HG03139 (cell line): ENCODE measurements around the gene WBP11.

ENCODE experiments used
- ATAC-seq: cut with Tn5 transposase; IDR thresholded peaks from one replicate; pipeline ENCODE4 v1.9.1; 2021; ENCODE audit not compliant: unreplicated experiment

The WBP11 gene

GRCh38 chr12:14825256-14825655, 22.0 kb upstream of the WBP11 start:
- ATAC-seq = no peak

DNA sequence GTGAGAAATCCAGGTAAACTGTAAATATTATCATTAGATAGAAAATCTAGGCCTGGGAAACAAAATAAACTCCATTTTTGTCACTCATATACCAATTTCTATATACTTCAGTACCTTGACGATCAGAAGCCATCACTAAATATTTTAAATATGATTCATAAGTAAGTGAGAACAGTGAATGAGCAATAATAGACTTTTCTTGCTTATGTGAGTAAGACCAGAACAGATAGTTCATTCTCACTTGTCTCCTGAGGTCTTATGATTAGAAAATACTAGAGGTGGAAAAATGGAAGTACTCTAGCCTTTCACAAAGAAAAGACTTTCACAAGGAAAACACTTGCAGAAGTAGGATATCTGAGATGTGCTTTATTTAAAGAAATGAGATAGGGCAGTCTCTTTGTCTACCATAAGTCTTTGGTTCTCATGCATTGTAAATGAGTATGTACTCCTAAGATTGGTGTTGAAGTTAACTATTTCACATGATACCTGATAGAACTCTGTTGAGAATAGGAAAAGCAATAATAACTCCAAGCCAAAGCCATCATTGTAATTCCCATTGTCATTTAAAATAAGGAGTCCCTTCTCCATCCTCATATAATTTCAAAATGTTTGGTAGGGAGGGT, 20.8 kb upstream of the WBP11 start:
- no peak for ATAC-seq

GRCh38 chr12:14814014-14814413, 10.7 kb upstream of the WBP11 start, which contains the start of gene SMCO3:
SMCO3 (minus strand) TSS chr12:14814182; CDS start chr12:14806680, 7,502 bp downstream.
- ATAC-seq = no peak

DNA sequence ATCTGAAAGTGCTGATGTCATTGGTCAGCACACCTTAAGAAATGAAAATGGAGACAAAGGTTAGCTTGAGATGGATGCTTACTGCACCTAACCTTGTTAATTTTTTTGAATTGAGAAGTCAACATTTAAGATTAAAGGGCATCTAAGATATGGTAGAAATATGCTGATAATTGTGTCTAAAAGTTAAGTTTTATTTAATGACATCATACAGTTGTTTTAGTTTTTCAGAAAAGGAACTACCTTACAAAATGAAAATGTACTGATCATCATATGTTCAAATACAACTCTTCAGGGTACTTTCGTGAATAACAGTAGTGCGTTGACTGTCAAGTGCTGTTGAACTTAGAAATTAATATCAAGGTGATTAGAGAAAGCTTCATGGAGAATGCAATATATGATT, 8.2 kb upstream of the WBP11 start:
- no peak for ATAC-seq

DNA sequence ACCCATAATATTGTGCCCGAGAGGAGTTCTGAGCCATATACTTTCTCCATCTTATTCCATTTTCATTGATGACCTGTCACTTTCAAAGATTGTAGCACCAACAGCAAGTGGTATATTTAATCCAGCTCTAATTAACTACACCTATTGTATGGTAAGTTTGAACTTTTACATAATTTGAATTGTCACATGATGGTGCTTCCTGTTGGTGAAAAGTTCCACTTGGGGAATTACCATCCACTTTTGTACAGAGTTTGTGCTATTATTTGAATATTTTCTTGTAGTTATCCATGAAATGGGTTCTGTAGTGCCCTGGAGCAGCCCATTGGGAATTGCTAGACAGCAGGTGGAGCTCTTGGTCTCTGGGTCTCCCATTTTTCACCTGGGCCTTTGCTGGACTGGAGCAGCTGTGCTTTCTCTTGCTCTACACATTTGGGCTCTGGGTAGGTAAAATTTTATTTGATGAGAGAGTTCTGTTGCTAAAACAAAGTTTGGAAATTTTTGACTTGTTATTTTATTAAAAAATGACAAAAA, 7.7 kb upstream of the WBP11 start:
- ATAC-seq = no peak

- no peak for ATAC-seq
Measured at GRCh38 chr12:14810167-14810952, 7.1 kb upstream of the WBP11 start.

DNA sequence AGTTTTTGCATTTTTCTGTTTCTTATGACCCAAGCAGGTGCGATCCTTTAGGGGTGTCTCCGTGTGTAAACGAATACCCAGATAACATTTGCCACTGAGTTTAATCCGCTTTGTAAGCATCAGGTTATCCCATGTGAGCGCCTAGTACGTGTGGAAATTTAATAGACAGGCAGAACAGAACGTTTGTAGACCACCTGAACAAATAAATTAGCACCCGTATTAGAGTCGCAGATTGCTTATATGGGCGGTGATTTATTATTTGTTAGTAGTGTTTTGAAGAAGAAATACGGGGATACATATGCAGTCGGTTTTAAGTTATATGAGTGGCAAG, 517 bp upstream of the WBP11 start:
- peak; percentile 18 for ATAC-seq

DNA sequence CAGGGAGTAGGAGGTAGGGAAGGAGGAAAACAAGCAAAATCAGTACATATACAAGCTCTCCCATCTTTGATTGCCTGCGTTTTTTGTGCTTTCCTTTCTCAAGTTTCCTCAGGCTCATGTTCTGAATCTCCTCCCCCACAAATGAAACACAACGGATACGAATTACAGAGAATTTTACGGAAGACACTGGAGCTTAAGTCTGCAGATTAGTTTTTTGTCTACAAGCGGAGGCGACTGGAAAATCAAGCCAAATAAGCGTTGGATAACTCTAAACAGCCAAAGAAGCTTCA, 612 bp downstream of the WBP11 start:
- ATAC-seq = no peak

DNA sequence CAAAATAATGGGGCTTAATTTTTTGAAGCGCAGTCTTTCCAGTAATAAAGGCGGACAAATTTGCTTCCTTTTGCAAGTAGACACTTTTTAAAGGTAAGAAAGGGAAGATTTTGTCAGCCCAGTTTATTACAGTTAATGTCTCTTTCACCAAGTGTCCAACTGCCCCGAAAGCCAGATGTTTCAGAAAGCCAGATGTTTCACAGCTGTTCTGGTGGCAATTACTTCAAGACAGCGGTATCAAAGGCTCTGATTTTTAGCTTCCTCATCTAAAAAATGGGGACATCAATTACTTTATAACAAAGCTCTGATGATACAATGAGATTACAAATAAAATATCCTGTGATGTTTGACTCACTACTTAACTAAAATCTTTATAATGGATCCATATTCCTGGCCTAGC, 1.0 kb downstream of the WBP11 start:
- no peak for ATAC-seq

DNA sequence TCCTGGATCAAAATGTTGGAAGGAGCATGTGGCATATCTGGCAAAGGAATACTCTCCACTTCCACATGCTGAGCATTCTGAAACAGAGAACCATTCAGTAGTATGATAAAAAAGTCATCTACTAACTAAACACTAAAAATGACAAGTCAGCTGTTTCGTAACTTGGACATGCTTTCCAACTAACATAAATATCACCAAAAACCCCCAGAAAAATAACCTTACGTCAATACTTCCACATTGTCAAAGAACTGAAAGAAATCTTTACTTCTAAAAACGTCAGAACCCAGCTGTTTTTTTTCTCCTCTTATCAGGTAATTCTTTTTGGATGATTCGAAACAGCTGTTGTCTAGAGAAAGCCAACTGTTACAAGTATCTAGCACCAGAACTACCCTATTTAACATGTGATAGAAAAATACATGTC, 8.2 kb downstream of the WBP11 start:
- ATAC-seq = no peak

- no peak for ATAC-seq
Measured at GRCh38 chr12:14785568-14785967, 17.7 kb downstream of the WBP11 start.

GRCh38 chr12:14784471-14784870, 18.8 kb downstream of the WBP11 start:
- no peak for ATAC-seq

DNA sequence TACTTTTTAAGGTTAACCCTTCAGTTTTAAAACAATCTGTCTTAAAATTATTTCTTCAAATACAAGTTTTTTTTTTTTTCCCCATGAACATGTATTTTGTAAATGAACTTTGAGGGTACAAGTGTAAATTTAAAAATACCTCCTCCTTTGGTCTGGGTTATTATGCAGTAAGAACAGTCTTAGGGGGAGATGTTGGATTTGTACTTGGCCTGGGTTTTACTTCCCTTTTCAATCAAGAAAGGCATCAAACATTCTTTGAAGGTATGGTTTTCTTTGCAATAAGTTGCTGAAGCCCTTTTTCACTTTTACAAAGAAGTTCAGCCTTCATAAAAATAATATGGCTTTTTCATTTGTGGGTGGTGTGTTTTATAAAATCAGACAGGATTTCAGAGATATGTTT, 20.5 kb downstream of the WBP11 start:
- no peak for ATAC-seq

GRCh38 chr12:14781563-14781962, 21.7 kb downstream of the WBP11 start:
- no peak for ATAC-seq

DNA sequence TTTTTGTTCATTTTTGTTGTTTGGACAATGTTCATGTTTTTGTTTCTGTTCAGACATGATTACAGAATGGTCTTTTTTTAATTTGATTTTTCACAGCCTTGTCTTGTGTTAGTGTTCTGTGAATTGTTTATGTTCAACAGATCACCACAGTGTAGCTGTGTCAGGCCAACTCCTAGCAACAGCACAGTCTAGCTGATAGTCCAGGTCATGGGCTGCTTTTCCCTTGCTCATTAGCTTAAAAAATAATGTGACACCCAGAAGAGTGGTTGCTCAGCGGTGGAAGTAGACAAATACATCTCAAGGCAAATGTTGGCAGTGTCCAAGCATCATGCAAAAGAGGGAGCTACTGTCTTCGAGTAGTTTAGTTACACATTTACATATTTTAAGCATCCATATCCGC, 22.4 kb downstream of the WBP11 start:
- no peak for ATAC-seq

GRCh38 chr12:14779834-14780233, 23.4 kb downstream of the WBP11 start:
- ATAC-seq = no peak

GRCh38 chr12:14777271-14777670, 26.0 kb downstream of the WBP11 start:
- no peak for ATAC-seq

DNA sequence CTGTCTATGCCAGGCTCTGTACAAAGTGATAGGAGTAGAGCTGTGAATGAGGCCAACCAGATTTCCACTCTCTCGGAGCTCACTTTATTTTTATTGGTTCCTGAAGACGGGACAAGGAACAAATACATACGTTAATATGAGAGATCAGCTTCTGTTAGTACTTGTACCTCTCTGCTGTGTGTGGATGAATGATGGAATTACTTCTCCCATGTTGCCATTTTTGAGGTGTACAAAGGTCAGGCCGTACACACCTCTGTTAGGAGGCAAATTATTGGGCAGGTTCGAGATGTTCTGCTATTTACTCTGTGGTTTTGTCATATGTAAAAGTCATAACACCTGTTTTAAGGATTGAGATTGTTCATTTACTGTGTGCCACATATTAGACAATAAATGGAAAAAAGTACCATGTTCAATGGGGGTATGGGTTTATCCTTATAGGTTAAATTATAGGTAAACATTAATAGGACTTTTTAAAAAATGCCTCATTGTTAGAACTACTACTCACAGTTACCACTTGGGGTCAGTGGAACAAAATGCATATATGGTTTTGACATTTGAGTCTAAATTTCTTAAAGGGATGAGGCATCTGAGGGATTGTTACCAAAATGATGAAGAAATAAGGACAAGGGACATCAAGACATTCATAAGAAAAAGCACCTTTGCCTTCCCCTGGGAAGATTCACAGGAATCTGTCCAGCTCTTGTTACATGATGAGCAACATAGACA, 26.9 kb downstream of the WBP11 start:
- ATAC-seq = no peak

DNA sequence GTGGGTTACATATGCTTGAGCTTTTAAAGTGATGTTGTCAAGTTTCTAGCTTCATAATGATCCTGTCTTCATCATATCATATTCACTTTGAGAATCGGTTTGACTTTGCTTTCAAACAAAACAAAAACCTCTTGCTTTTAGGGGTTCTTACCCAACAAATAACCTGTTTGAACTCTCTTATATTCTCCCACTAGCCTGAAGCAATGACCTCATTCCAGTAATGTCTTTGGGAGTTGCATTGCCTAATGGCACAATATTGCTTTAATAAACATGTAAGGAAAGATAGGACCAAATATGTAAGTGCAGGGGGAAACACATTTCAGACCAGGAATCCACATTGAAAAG, 27.7 kb downstream of the WBP11 start:
- no peak for ATAC-seq

DNA sequence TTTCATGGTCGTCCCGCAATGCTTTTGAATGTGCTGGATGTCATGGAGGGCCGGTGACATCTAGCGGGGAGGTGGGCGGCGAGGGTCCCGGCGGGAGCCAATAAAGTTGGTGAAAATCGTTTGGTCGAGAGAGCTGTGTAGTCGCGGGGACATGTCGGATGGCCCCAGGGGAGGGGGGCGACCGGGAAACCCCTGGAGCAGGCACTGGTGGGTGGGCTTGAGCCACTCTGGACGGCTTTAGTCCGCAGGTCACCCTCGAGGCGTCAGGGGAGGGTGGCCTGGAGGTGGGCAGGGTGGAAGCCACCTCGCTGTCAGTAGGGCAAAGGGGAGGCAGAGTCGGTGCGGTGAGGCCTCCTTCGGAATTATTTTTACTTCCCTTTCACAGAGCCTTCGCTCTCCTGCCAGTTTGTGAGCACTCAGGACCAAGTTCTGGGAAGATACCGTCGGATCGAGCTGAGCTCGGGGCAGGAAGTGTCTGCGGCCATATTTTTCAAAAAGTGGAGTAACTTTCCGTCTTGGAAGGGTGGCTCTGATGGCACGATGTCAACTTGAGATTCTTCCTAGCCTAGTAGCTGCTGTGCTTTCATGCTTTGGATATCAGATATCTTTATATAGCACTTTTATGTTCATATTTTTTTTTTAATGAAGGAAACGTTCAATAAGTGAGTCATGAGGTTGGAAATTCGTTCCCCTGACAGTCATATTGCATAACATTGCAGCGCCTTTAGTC, 28.2 kb downstream of the WBP11 start:
- ATAC-seq = no peak

DNA sequence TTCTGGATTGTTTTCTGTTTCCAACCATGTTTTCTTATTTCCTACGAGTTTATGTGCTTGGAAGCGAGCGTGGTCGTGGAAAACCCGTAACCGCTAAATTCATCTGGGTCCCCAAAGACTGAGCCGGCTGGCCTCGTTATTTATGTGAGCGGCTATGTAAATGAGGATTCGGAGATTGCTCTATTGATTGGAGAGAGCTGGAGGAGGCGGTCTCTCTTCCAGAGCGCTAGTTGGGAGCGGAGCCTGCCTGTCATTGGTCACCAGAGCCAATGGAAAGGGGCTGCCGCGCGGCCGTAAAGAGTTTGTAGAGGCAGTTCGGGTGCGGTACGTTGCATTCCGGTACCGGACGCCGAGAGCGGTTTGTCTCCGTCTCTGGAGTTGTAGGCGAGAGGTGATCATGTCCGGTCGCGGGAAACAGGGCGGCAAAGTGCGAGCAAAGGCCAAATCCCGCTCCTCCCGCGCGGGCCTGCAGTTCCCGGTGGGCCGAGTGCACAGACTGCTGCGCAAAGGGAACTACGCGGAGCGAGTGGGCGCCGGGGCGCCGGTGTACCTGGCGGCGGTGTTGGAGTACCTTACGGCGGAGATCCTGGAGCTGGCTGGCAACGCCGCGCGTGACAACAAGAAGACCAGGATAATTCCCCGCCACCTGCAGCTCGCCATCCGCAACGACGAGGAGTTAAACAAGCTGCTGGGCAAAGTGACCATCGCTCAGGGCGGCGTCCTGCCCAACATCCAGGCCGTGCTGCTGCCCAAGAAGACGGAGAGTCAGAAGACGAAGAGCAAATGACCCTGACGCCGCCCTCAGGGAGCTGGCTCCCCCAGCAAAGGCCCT, 29.0 kb downstream of the WBP11 start:
- ATAC-seq = peak; percentile 49
